K562 (cell line): Measurements from ENCODE around the gene FHIT. TPM values are rescaled to one million over a fixed set of nuclear protein-coding genes. Genes with fewer than 3 reads are reported as not detected.

Experiments used
- KLF1 ChIP-seq: fragments of 450-650 bp; IDR thresholded peaks from 2 replicates; pipeline ENCODE4 v1.6.1; 2016; ENCODE audit warnings: missing genetic modification characterization, missing compliant biosample characterization
- ZBED1 ChIP-seq: IDR thresholded peaks from 2 replicates; pipeline ENCODE4 v1.6.1; 2014
- polyA plus RNA-seq, 8 experiments: library from polyadenylated mRNA; depleted of rRNA in 4 of 8; stranded (reverse) in 5 of 8; unstranded in 3 of 8; fragments of >200 nt; fragmentation: Nextera tagmentation in 2 of 8; fragmentation: Illumina TruSeq in 1 of 8; extraction: Ambion mirVana in 2 of 8; extraction: Trizol in 1 of 8; gene quantifications; 2 replicates each; pipeline versions ENCODE4 v1.2.1 to v1.2.3, GENCODE V29; 2011 to 2014; ENCODE audit warnings: inconsistent platforms in 1 of 8, missing spikeins in 1 of 8
- total RNA-seq, 7 experiments: library from RNA; depleted of rRNA in 6 of 7; stranded (reverse); fragments of >200 nt in 6 of 7; fragmentation: Illumina TruSeq in 2 of 7; extraction: Trizol in 2 of 7; gene quantifications; 2 replicates each; pipeline versions ENCODE4 v1.2.1 to v1.2.3, GENCODE V29; 2011 to 2021; ENCODE audit warnings: low replicate concordance in 1 of 7
- TF ChIP-seq, protein P1 (sequence below): fragments of 250-450 bp; sonication (Bioruptor Pico); IDR thresholded peaks from 2 replicates; pipeline ENCODE4 v1.5.0; 2021; ENCODE audit warnings: mild to moderate bottlenecking, borderline replicate concordance
- TF ChIP-seq, protein P2 (sequence below): sonication (generic); formaldehyde crosslinking; IDR thresholded peaks from 2 replicates; pipeline ENCODE4 v1.8.0; 2023; ENCODE audit warnings: missing genetic modification reagents, mild to moderate bottlenecking, borderline replicate concordance
- TF ChIP-seq, protein P3 (sequence below), 2 experiments: fragments of 450-650 bp in 1 of 2; sonication (generic) in 1 of 2; formaldehyde crosslinking in 1 of 2; IDR thresholded peaks in 1 of 2; conservative IDR thresholded peaks in 1 of 2; 2 replicates each; pipeline versions ENCODE4 v1.6.1 to v1.8.1; 2016 to 2023; ENCODE audit warnings: mild to moderate bottlenecking in 2 of 2, moderate library complexity in 2 of 2, inconsistent platforms in 1 of 2, missing genetic modification reagents in 1 of 2
- TF ChIP-seq, protein P4 (sequence below): fragments of 150-350 bp; IDR thresholded peaks from 2 replicates; pipeline ENCODE4 v1.6.1; 2014; ENCODE audit warnings: low read depth, mild to moderate bottlenecking, low read length, borderline replicate concordance

Gene FHIT
- total and polyA plus RNA-seq, 9 of the 15 experiments (the other 6 are each of a cell fraction or from before 2014, with no cell fraction given): 1.7 to 9.1 (median 4.3) TPM

DNA sequence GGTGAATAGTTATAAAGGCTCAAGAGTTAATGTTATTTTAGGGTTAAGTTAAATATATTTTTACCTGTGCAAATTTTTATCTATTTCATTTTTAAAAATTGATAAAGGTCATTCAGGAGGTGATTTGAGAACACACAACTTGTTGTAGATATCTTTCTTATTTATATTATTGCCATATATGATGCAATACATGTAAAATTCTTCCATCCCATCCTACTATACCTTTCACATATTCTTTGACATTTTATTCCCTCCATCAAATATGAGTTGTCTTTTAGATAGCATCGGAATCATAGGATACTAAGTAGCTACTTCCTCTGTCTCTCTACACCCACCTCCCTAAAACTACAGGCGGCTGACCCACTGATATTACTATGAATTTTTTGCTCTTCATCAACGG, 734.1 kb downstream of the FHIT start (continued):
- TF ChIP-seq, protein P1, sequence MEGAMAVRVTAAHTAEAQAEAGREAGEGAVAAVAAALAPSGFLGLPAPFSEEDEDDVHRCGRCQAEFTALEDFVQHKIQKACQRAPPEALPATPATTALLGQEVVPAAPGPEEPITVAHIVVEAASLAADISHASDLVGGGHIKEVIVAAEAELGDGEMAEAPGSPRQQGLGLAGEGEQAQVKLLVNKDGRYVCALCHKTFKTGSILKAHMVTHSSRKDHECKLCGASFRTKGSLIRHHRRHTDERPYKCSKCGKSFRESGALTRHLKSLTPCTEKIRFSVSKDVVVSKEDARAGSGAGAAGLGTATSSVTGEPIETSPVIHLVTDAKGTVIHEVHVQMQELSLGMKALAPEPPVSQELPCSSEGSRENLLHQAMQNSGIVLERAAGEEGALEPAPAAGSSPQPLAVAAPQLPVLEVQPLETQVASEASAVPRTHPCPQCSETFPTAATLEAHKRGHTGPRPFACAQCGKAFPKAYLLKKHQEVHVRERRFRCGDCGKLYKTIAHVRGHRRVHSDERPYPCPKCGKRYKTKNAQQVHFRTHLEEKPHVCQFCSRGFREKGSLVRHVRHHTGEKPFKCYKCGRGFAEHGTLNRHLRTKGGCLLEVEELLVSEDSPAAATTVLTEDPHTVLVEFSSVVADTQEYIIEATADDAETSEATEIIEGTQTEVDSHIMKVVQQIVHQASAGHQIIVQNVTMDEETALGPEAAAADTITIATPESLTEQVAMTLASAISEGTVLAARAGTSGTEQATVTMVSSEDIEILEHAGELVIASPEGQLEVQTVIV (CRISPR knock-in tag): no peak
- TF ChIP-seq, protein P2, sequence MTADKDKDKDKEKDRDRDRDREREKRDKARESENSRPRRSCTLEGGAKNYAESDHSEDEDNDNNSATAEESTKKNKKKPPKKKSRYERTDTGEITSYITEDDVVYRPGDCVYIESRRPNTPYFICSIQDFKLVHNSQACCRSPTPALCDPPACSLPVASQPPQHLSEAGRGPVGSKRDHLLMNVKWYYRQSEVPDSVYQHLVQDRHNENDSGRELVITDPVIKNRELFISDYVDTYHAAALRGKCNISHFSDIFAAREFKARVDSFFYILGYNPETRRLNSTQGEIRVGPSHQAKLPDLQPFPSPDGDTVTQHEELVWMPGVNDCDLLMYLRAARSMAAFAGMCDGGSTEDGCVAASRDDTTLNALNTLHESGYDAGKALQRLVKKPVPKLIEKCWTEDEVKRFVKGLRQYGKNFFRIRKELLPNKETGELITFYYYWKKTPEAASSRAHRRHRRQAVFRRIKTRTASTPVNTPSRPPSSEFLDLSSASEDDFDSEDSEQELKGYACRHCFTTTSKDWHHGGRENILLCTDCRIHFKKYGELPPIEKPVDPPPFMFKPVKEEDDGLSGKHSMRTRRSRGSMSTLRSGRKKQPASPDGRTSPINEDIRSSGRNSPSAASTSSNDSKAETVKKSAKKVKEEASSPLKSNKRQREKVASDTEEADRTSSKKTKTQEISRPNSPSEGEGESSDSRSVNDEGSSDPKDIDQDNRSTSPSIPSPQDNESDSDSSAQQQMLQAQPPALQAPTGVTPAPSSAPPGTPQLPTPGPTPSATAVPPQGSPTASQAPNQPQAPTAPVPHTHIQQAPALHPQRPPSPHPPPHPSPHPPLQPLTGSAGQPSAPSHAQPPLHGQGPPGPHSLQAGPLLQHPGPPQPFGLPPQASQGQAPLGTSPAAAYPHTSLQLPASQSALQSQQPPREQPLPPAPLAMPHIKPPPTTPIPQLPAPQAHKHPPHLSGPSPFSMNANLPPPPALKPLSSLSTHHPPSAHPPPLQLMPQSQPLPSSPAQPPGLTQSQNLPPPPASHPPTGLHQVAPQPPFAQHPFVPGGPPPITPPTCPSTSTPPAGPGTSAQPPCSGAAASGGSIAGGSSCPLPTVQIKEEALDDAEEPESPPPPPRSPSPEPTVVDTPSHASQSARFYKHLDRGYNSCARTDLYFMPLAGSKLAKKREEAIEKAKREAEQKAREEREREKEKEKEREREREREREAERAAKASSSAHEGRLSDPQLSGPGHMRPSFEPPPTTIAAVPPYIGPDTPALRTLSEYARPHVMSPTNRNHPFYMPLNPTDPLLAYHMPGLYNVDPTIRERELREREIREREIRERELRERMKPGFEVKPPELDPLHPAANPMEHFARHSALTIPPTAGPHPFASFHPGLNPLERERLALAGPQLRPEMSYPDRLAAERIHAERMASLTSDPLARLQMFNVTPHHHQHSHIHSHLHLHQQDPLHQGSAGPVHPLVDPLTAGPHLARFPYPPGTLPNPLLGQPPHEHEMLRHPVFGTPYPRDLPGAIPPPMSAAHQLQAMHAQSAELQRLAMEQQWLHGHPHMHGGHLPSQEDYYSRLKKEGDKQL (CRISPR knock-in tag): no peak
- TF ChIP-seq, protein P3, sequence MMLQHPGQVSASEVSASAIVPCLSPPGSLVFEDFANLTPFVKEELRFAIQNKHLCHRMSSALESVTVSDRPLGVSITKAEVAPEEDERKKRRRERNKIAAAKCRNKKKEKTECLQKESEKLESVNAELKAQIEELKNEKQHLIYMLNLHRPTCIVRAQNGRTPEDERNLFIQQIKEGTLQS (IDR thresholded peaks at IDR 0.05): peak; percentile 55
- TF ChIP-seq, protein P3 (CRISPR knock-in tag; conservative IDR thresholded peaks at IDR 0.05): no peak
- TF ChIP-seq ZBED1 (no peak), KLF1 (tag) (no peak)
- TF ChIP-seq, protein P4, sequence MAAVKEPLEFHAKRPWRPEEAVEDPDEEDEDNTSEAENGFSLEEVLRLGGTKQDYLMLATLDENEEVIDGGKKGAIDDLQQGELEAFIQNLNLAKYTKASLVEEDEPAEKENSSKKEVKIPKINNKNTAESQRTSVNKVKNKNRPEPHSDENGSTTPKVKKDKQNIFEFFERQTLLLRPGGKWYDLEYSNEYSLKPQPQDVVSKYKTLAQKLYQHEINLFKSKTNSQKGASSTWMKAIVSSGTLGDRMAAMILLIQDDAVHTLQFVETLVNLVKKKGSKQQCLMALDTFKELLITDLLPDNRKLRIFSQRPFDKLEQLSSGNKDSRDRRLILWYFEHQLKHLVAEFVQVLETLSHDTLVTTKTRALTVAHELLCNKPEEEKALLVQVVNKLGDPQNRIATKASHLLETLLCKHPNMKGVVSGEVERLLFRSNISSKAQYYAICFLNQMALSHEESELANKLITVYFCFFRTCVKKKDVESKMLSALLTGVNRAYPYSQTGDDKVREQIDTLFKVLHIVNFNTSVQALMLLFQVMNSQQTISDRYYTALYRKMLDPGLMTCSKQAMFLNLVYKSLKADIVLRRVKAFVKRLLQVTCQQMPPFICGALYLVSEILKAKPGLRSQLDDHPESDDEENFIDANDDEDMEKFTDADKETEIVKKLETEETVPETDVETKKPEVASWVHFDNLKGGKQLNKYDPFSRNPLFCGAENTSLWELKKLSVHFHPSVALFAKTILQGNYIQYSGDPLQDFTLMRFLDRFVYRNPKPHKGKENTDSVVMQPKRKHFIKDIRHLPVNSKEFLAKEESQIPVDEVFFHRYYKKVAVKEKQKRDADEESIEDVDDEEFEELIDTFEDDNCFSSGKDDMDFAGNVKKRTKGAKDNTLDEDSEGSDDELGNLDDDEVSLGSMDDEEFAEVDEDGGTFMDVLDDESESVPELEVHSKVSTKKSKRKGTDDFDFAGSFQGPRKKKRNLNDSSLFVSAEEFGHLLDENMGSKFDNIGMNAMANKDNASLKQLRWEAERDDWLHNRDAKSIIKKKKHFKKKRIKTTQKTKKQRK: no peak
